ENCODE data around the gene NRROS. TPM values are rescaled to one million over a fixed set of nuclear protein-coding genes. Genes with fewer than 3 reads are reported as not detected.

Gene NRROS
- total and polyA plus RNA-seq, 8 donors, result 0.37 to 3.6 (median 1.0) TPM

DNA sequence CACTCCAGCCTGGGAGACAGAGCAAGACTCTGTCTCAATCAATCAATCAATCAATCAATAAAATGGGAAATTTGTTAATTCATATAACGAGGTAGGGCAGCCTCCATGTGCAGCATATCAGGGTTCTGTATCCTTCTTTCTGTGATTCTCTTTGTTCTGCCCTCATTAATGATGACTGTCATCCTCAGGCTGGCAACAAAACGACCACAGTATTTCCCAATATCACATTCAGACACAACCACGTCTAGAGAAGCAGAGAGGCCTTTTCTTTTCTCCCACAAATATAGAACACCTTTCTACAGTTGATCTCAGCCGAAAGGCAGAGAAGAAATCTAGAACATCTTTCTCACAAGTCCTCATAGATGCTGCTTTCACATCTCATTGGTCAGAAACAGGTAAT, 61.3 kb downstream of the NRROS start:
- Histone ChIP-seq H3K27me3 (no peaks in the 10 kb centered on the region), H3K4me3 (no peak overlapping the region), H3K36me3 (no peaks in the 10 kb centered on the region), H3K4me1 (no peaks in the 10 kb centered on the region), H3K9me3 (no peaks in the 10 kb centered on the region), H3K27ac (no peak overlapping the region)
- ATAC-seq (no peak), FAIRE-seq (no peak), DNase-seq (no peak)
- WGBS, 2 donors, result 54 to 56% methylated on average over 4 of the region's 4 CpGs
- intact Hi-C loops (cut with DNase I), result no loop called here
- TF ChIP-seq, protein P1, sequence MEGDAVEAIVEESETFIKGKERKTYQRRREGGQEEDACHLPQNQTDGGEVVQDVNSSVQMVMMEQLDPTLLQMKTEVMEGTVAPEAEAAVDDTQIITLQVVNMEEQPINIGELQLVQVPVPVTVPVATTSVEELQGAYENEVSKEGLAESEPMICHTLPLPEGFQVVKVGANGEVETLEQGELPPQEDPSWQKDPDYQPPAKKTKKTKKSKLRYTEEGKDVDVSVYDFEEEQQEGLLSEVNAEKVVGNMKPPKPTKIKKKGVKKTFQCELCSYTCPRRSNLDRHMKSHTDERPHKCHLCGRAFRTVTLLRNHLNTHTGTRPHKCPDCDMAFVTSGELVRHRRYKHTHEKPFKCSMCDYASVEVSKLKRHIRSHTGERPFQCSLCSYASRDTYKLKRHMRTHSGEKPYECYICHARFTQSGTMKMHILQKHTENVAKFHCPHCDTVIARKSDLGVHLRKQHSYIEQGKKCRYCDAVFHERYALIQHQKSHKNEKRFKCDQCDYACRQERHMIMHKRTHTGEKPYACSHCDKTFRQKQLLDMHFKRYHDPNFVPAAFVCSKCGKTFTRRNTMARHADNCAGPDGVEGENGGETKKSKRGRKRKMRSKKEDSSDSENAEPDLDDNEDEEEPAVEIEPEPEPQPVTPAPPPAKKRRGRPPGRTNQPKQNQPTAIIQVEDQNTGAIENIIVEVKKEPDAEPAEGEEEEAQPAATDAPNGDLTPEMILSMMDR (IDR thresholded peaks at IDR 0.05), result no peak

DNA sequence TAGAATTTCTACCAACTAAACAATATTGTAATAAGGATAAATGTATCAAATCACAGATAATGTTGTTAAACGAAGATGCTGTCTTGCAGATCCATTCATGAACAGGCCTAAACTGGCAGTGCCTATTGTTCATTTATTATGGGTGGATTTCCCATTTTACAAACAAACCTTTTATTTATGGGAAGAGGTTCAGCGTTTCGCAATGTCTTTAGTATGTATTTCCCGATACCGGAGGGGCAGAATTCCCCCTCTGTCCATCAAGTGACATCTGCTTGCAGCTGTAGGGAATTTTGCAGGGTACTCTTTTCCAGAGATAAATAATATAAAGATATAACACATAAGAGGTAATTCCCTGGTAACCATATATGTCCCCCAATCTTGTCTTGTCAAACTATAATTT, 66.8 kb downstream of the NRROS start:
- intact Hi-C loops (cut with DNase I), result no loop called here
- Histone ChIP-seq H3K36me3 (no peaks in the 10 kb centered on the region), H3K27ac (no peak overlapping the region), H3K9me3 (no peaks in the 10 kb centered on the region), H3K4me1 (peaks cover 0 to 3% (median 3%) of the 10 kb centered on the region in 3 donors), H3K27me3 (no peaks in the 10 kb centered on the region), H3K4me3 (no peak overlapping the region)
- no peak for DNase-seq
- no peak for ATAC-seq
- WGBS, 2 donors, result 90 to 93% methylated on average over 5 of the region's 5 CpGs
- TF ChIP-seq, protein P1 (IDR thresholded peaks at IDR 0.05), result no peak
- no peak for FAIRE-seq

DNA sequence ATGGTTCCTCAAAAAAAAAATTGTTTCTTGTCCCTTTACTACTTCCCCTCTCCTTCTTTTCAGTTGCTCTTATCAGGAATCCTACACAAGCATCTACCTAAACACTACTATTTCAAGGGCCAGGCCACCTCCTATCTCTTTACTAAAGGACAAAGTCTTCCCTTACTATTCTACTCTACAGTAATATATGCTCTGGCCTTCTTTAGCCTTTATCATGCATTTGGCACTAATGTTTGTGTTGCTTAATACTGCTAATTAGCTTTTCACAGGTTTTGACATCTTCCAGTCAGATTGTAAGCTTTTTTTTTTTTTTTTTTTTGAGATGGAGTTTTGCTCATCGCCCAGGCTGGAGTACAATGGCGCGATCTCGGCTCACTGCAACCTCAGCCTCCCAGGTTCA, 67.2 kb downstream of the NRROS start:
- H3K27me3 ChIP-seq, result no peaks in the 10 kb centered on the region
- peaks cover 0 to 5% (median 4%) of the 10 kb centered on the region in 3 donors for H3K4me1 ChIP-seq
- no peak overlapping the region for H3K4me3 ChIP-seq
- no peak for ATAC-seq
- intact Hi-C loops (cut with DNase I), result no loop called here
- WGBS, 2 donors, result 98 to 100% methylated on average over 4 of the region's 4 CpGs
- FAIRE-seq, result no peak
- no peaks in the 10 kb centered on the region for H3K36me3 ChIP-seq
- H3K27ac ChIP-seq, result no peak overlapping the region
- H3K9me3 ChIP-seq, result no peaks in the 10 kb centered on the region
- TF ChIP-seq, protein P1 (IDR thresholded peaks at IDR 0.05), result no peak
- DNase-seq, result no peak

DNA sequence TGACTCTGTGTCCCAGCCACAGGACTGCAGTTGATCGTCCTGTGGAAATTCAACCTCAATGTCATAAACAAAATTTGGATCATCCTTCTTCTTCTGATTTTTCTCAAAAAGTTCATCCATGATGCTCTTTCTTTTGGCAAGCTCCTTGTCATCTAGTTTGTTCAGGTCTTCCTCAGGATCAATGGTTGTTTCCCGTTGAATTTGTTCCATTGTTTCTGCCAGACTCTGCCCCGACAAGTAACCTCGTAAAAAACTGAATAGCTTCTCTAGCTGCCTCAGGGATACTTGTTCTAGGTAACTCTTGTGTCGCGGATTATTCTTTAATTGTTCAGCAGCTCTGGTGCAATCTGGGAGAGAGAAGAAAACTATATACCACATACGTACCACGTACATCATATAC, 68.1 kb downstream of the NRROS start:
- FAIRE-seq (no peak), DNase-seq (no peak), ATAC-seq (no peak)
- no peaks in the 10 kb centered on the region for H3K36me3 ChIP-seq
- TF ChIP-seq, protein P1 (IDR thresholded peaks at IDR 0.05), result no peak
- no peaks in the 10 kb centered on the region for H3K9me3 ChIP-seq
- no peak overlapping the region for H3K4me3 ChIP-seq
- no peak overlapping the region for H3K27ac ChIP-seq
- no peaks in the 10 kb centered on the region for H3K27me3 ChIP-seq
- H3K4me1 ChIP-seq, result peaks cover 0 to 5% (median 4%) of the 10 kb centered on the region in 3 donors
- WGBS, 2 donors, result 89 to 91% methylated on average over 8 of the region's 8 CpGs
- intact Hi-C loops (cut with DNase I), result no loop called here

DNA sequence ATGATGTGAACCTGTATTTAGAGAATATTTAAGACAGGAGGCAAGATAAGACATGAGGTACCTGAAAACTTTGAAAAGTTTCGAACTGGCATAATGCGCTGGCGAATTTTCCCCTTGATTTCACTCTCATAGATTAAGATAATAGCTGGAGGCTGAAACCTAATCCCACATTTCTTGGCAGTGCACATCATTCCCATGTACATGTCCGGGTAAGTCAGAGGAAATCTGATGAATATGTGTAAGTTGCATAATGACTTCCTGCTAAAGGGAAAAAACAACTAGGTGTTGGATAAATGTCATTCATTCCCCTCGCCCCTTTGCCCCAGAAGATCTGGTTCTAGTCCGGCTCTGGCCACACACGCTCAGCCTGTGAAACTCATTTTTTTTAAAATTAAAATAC, 69.0 kb downstream of the NRROS start:
- intact Hi-C loops (cut with DNase I), result no loop called here
- H3K27ac ChIP-seq, result no peak overlapping the region
- H3K9me3 ChIP-seq, result no peaks in the 10 kb centered on the region
- no peaks in the 10 kb centered on the region for H3K36me3 ChIP-seq
- DNase-seq, result no peak
- H3K4me3 ChIP-seq, result no peak overlapping the region
- no peak for ATAC-seq
- peaks cover 0 to 11% (median 10%) of the 10 kb centered on the region in 3 donors for H3K4me1 ChIP-seq
- no peak for FAIRE-seq
- H3K27me3 ChIP-seq, result no peaks in the 10 kb centered on the region
- WGBS, 2 donors, result 76 to 78% methylated on average over 7 of the region's 7 CpGs
- TF ChIP-seq, protein P1 (IDR thresholded peaks at IDR 0.05), result no peak

Other genes with a start within 250 kb of the NRROS start
- gene UBXN7, start 207.3 kb upstream of the NRROS start, total RNA-seq, result 10 to 100 TPM; 18.3 to 39.0 (median 23.2) TPM
- 1 to 10 TPM; 4.2 to 5.9 TPM for gene UBXN7, start 207.3 kb upstream of the NRROS start, polyA plus RNA-seq
- 10 to 100 TPM in 1 of 6 donors, 1 to 10 TPM in 5; 6.0 to 10.8 (median 7.0) TPM for gene RNF168, start 135.9 kb upstream of the NRROS start, total RNA-seq
- 1 to 10 TPM; 3.2 to 4.5 TPM for gene RNF168, start 135.9 kb upstream of the NRROS start, polyA plus RNA-seq
- gene SMCO1, start 124.3 kb upstream of the NRROS start, total RNA-seq, result not detected
- gene SMCO1, start 124.3 kb upstream of the NRROS start, polyA plus RNA-seq, result under 1 TPM in 1 of 2 donors, not detected in 1; 0.05 TPM
- gene WDR53, start 71.1 kb upstream of the NRROS start, total RNA-seq, result 1 to 10 TPM; 3.2 to 5.6 (median 3.5) TPM
- gene WDR53, start 71.1 kb upstream of the NRROS start, polyA plus RNA-seq, result 10 to 100 TPM in 1 of 2 donors, 1 to 10 TPM in 1; 6.7 to 10.6 TPM
- 1 to 10 TPM; 2.0 to 5.0 (median 3.1) TPM for gene FBXO45, start 71.0 kb upstream of the NRROS start, total RNA-seq
- gene FBXO45, start 71.0 kb upstream of the NRROS start, polyA plus RNA-seq, result 1 to 10 TPM; 1.2 to 3.1 TPM
- gene CEP19, start 72.6 kb downstream of the NRROS start, total RNA-seq, result 1 to 10 TPM in 1 of 6 donors, under 1 TPM in 5; 0.23 to 1.4 (median 0.57) TPM
- gene CEP19, start 72.6 kb downstream of the NRROS start, polyA plus RNA-seq, result under 1 TPM; 0.52 to 0.53 TPM
- 10 to 100 TPM in 2 of 6 donors, 1 to 10 TPM in 4; 8.6 to 12.2 (median 9.5) TPM for gene PIGX, start 72.7 kb downstream of the NRROS start, total RNA-seq
- 10 to 100 TPM in 1 of 2 donors, 1 to 10 TPM in 1; 4.5 to 11.1 TPM for gene PIGX, start 72.7 kb downstream of the NRROS start, polyA plus RNA-seq
- gene PAK2, start 100.2 kb downstream of the NRROS start, total RNA-seq, result 10 to 100 TPM; 12.4 to 36.2 (median 22.0) TPM
- 1 to 10 TPM; 7.5 to 9.8 TPM for gene PAK2, start 100.2 kb downstream of the NRROS start, polyA plus RNA-seq
- 10 to 100 TPM in 5 of 6 donors, 1 to 10 TPM in 1; 8.8 to 16.2 (median 11.9) TPM for gene SENP5, start 228.2 kb downstream of the NRROS start, total RNA-seq
- 1 to 10 TPM; 5.7 to 8.2 TPM for gene SENP5, start 228.2 kb downstream of the NRROS start, polyA plus RNA-seq